Heart left ventricle (tissue), 13 donors: ENCODE results near the gene AURKB.

Source experiments
- CTCF ChIP-seq, 12 donors: fragments of 200-600 bp; sonication (generic) in 4 of 12; IDR thresholded peaks; one replicate each; pipeline versions ENCODE4 v1.5.0 to v1.8.0; 2018 to 2022; ENCODE audit warnings: antibody characterized with exemption in 12 of 12, mild to moderate bottlenecking in 5 of 12
- POLR2A ChIP-seq, 2 donors: fragments of 450-650 bp; IDR thresholded peaks; one replicate each; pipeline ENCODE4 v1.6.1; 2017; ENCODE audit warnings: antibody characterized with exemption in 2 of 2, mild to moderate bottlenecking in 2 of 2, moderate library complexity in 2 of 2
- donor health status: ischemic (EF 13 %, LVEDD 7.1; RV severe dilation, severe dysfunction).
- donor health status: DM: no; HTN: yes; CAD: no.
- donor health status: DM: no; HTN: no; CAD: no.
- donor health status: ischemic (EF 25% LVEDD 6.9; RV normal size, moderate dysfunction).
- donor health status: ischemic (EF 25% LVEDD 5.7; RV mildly dilated, moderate dysfunction).
- donor health status: ischemic (EF 35%, LVEDD 5.7; RV mildly dilated, moderate dysfunction).
- donor health status: nonischemic (EF 11% LVEDD 7.7; RV severe dilation, severe dysfunction).
- donor health status: DM: yes; HTN: yes; CAD: no.
- donor health status: PGD.
- donor health status: ischemic (EF 29% LVEDD 5.4; RV normal size, mild dysfunction).
- donor health status: nonischemic (EF 23%, LVEDD 6.1; RV moderate dilation, normal function).

DNA sequence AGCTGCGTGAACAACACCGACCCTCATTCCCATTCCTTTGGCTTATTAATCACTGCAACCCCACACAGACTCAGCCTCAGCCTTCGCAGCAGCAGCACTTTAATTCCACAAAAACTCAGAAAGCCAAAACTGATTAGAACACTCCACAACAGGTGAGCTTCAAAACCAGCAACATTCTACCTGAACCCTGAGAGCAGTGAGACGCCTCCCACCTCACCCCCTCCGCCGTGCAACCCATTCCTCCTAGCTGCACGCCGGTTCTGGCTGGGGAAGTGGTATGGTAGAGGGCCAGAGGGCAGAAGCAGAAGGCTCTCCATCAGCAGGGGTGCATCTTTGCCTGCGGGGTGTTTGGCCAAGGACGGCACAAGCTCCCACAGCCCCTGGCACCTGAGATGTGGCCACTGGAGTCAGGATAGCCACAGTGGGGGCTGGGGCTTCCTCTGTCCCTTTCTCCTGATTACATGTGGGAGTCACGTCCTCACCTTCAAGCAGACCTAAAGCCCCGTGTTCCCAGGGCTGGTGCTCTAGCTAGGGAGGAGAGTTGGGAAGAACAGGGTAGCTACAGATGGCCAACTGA, 22.0 kb downstream of the AURKB start:
- TF ChIP-seq CTCF (IDR thresholded peaks at IDR 0.05) (no peak), POLR2A (IDR thresholded peaks at IDR 0.05) (no peak)
